Measurements from ENCODE around the gene CLTB.

DNA sequence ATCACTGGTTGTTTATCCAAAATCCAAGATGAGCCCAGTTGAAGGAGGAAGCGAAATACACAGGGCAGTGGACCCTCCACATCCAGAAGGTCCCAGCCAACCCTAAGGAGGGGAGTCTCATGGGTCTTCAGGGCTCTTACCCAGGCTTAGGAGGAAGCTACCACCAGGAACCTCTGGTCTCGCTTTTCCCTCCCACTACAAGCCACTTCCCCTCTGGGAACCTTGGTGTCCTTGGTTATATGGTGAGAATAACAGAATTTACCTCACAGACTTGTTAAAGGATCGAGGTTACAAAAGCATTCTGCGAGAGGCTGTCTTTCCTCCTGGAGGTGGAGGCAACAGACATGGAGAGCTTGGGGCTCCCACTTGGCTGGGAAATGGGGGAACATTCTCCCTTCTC, 24.3 kb downstream of the CLTB start:
- TF ChIP-seq, protein P1, sequence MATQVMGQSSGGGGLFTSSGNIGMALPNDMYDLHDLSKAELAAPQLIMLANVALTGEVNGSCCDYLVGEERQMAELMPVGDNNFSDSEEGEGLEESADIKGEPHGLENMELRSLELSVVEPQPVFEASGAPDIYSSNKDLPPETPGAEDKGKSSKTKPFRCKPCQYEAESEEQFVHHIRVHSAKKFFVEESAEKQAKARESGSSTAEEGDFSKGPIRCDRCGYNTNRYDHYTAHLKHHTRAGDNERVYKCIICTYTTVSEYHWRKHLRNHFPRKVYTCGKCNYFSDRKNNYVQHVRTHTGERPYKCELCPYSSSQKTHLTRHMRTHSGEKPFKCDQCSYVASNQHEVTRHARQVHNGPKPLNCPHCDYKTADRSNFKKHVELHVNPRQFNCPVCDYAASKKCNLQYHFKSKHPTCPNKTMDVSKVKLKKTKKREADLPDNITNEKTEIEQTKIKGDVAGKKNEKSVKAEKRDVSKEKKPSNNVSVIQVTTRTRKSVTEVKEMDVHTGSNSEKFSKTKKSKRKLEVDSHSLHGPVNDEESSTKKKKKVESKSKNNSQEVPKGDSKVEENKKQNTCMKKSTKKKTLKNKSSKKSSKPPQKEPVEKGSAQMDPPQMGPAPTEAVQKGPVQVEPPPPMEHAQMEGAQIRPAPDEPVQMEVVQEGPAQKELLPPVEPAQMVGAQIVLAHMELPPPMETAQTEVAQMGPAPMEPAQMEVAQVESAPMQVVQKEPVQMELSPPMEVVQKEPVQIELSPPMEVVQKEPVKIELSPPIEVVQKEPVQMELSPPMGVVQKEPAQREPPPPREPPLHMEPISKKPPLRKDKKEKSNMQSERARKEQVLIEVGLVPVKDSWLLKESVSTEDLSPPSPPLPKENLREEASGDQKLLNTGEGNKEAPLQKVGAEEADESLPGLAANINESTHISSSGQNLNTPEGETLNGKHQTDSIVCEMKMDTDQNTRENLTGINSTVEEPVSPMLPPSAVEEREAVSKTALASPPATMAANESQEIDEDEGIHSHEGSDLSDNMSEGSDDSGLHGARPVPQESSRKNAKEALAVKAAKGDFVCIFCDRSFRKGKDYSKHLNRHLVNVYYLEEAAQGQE (IDR thresholded peaks at IDR 0.05; ENCODE audit: low read depth, low read length) = no peak
- TF ChIP-seq FOXM1 (IDR thresholded peaks at IDR 0.05; ENCODE audit: low read depth) = no peak
- TF ChIP-seq, protein P2, sequence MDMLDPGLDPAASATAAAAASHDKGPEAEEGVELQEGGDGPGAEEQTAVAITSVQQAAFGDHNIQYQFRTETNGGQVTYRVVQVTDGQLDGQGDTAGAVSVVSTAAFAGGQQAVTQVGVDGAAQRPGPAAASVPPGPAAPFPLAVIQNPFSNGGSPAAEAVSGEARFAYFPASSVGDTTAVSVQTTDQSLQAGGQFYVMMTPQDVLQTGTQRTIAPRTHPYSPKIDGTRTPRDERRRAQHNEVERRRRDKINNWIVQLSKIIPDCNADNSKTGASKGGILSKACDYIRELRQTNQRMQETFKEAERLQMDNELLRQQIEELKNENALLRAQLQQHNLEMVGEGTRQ (IDR thresholded peaks at IDR 0.05; ENCODE audit: borderline replicate concordance, low read depth, low read length) = no peak
- no peak for TF ChIP-seq YY1 (IDR thresholded peaks at IDR 0.05; ENCODE audit: low read depth)
- TF ChIP-seq, protein P3, sequence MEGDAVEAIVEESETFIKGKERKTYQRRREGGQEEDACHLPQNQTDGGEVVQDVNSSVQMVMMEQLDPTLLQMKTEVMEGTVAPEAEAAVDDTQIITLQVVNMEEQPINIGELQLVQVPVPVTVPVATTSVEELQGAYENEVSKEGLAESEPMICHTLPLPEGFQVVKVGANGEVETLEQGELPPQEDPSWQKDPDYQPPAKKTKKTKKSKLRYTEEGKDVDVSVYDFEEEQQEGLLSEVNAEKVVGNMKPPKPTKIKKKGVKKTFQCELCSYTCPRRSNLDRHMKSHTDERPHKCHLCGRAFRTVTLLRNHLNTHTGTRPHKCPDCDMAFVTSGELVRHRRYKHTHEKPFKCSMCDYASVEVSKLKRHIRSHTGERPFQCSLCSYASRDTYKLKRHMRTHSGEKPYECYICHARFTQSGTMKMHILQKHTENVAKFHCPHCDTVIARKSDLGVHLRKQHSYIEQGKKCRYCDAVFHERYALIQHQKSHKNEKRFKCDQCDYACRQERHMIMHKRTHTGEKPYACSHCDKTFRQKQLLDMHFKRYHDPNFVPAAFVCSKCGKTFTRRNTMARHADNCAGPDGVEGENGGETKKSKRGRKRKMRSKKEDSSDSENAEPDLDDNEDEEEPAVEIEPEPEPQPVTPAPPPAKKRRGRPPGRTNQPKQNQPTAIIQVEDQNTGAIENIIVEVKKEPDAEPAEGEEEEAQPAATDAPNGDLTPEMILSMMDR (IDR thresholded peaks at IDR 0.05) = no peak
- TF ChIP-seq EZH2phosphoT487 (IDR thresholded peaks at IDR 0.05; ENCODE audit: borderline replicate concordance, low read depth) = no peak
- TF ChIP-seq RAD21 (IDR thresholded peaks at IDR 0.05; ENCODE audit: low read length) = no peak
